ENCODE data around the gene PHETA1.

Gene PHETA1, protein sequence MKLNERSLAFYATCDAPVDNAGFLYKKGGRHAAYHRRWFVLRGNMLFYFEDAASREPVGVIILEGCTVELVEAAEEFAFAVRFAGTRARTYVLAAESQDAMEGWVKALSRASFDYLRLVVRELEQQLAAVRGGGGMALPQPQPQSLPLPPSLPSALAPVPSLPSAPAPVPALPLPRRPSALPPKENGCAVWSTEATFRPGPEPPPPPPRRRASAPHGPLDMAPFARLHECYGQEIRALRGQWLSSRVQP

DNA sequence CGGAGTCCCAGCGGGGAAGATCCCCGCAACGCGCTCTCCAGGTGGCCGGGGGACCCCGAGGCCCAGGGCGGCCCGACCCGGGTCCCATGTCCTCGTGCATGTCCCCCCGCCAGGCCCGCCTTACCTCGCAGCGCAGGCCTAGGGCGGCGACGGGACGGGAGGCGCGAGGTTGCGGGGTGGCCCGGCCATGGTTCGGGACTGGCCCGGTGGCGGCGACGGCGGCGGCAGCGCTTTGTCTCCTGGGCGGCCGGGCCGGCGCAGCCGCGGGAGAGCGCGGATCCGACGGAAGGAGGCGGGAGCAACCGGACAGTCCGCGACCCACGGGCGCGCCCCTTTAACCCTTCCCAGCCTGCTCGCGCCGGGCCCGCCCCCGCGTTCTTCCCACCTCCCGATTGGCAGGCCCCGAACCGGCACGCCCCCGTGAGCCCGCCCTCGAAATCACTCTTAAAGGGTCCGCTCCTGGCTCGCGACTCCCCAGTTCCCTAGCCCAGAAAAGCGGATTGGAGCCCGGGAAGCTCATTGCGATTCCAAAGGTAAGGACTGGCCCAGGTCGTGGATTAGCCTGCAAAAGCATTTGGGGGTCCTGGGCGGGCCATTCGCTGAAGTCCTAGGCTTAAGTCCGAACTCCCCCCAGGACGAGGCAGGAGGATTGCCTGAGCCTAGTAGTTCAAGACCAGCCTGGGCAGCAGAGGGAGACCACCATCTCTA, at the start of gene PHETA1:
PHETA1 (minus strand) TSS at position 308 of the 708 bp plus-strand sequence. CDS start 5,668 bp downstream, outside the sequence.
- TF ChIP-seq, protein P1, sequence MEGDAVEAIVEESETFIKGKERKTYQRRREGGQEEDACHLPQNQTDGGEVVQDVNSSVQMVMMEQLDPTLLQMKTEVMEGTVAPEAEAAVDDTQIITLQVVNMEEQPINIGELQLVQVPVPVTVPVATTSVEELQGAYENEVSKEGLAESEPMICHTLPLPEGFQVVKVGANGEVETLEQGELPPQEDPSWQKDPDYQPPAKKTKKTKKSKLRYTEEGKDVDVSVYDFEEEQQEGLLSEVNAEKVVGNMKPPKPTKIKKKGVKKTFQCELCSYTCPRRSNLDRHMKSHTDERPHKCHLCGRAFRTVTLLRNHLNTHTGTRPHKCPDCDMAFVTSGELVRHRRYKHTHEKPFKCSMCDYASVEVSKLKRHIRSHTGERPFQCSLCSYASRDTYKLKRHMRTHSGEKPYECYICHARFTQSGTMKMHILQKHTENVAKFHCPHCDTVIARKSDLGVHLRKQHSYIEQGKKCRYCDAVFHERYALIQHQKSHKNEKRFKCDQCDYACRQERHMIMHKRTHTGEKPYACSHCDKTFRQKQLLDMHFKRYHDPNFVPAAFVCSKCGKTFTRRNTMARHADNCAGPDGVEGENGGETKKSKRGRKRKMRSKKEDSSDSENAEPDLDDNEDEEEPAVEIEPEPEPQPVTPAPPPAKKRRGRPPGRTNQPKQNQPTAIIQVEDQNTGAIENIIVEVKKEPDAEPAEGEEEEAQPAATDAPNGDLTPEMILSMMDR (IDR thresholded peaks at IDR 0.05; ENCODE audit: insufficient read depth, low read depth, low read length, missing control alignments): no peak
- peak within 1 kb of the TSS; percentile 66 for H3K4me3 ChIP-seq (ENCODE audit: low read depth, low read length)
- DNase-seq (ENCODE audit: low read depth): peak; percentile 87

DNA sequence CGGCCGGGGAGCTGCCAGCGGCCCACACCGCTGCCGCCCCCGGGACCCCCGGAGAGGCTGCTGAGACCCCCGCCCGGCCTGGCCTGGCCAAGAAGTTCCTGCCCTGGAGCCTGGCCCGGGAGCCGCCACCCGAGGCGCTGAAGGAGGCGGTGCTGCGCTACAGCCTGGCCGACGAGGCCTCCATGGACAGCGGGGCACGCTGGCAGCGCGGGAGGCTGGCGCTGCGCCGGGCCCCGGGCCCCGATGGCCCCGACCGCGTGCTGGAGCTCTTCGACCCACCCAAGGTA, 49.6 kb upstream of the PHETA1 start:
- DNase-seq (ENCODE audit: low read depth): no peak
- TF ChIP-seq, protein P1 (IDR thresholded peaks at IDR 0.05; ENCODE audit: insufficient read depth, low read depth, low read length, missing control alignments): no peak
- H3K4me3 ChIP-seq (ENCODE audit: low read depth, low read length): no peak overlapping the region

DNA sequence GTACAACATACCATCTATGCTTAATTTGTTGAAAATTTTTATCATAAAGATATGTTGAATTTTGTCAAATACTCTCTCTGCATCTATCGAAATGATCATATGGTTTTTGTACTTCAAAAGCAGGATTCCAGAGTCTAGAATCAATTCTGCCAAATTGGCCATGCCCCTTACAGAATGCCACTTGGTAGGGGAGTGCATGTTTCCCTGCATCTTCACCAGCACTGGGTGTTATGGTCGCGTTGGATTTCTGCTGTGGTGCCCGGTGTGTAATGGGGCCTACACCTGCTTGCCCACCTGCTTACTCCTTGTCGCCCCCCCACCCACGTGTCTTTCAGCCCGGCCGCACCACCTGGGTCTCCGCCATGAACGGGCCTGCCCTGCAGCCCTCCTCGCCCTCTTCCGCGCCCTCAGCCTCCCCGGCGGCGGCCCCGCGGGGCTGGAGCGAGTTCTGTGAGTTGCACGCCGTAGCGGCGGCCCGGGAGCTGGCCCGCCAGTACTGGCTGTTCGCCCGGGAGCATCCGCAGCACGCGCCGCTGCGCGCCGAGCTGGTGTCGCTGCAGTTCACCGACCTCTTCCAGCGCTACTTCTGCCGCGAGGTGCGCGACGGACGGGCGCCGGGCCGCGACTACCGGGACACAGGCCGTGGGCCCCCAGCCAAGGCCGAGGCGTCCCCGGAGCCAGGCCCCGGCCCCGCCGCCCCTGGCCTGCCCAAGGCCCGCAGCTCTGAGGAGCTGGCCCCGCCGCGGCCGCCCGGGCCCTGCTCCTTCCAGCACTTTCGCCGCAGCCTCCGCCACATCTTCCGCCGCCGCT, 49.1 kb upstream of the PHETA1 start:
- DNase-seq (ENCODE audit: low read depth): no peak
- H3K4me3 ChIP-seq (ENCODE audit: low read depth, low read length): no peak overlapping the region
- TF ChIP-seq, protein P1 (IDR thresholded peaks at IDR 0.05; ENCODE audit: insufficient read depth, low read depth, low read length, missing control alignments): no peak

DNA sequence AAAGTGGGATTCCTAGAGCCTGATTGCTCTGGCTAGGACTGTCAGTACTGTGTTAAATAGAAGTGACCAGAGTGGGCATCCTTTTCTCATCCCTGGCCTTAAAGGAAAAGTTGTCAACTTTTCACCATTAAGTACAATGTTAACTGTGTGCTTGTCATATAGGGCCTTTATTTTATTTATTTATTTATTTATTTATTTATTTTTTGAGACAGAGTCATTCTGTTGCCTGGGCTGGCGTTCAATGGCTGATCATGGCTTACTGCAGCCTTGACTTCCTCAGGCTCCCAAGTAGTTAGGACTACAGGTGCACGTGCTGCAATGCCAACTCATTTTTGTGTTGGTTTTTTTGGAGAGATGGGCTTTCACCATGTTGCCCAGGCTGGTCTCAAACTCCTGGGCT, 48.4 kb upstream of the PHETA1 start:
- TF ChIP-seq, protein P1 (IDR thresholded peaks at IDR 0.05; ENCODE audit: insufficient read depth, low read depth, low read length, missing control alignments): no peak
- no peak overlapping the region for H3K4me3 ChIP-seq (ENCODE audit: low read depth, low read length)
- DNase-seq (ENCODE audit: low read depth): no peak

DNA sequence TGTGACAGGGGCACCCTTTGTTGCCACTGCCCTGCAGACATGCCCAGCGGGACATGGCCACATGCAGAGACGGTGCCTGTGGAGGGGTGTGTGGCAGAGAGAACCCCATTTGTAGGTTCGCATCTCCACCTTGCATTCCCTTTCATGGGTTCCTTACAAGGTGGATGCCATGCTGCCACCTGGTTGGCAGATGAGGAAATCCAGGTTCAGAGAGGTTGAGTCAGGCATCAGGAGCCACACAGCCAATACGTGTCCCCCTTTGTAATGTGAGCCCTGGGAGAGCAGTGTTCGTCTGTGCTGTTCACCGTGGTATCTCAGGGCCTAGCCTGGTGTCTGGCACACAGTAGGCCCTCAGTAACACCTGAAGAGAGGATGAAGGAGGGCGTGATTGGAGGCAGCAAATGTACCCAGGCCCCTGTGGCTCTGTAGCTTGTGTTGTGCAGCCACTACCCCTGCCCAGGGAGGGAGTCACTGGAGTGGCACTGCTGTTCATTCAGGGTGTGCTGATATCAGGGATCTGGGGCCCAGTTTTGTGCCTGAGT, 45.9 kb upstream of the PHETA1 start:
- H3K4me3 ChIP-seq (ENCODE audit: low read depth, low read length): no peak overlapping the region
- TF ChIP-seq, protein P1 (IDR thresholded peaks at IDR 0.05; ENCODE audit: insufficient read depth, low read depth, low read length, missing control alignments): no peak
- DNase-seq (ENCODE audit: low read depth): no peak

DNA sequence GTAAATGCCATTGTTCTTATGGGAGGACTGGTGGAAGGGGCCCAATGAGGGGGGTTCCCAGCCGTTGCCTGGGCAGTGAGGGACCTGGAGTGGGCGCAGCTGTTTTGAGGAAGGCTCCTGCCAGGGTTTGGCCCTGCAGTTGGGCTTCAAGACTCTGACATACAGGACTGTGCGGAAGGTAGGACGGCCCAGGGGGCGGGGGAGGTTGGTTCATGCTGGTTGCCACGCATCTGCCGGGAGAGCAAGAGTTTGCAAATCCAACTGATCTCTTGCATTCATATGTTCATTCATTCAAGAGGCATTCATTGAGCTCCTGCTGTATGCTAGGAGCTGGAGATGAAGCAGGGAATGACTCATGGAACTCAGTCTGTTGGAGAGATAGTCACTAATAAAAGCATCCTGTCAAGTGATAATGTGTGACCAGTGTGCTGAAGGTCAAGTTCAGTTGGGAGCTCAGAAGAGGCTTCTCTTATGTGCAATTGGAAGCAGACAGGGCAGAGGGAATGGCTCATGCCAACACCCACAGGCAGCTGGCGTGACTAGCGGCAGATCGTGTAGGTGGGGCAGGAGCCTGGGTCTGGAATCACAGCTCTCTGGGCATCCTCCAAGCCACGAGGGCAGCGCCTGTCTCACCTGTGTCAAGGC, 44.7 kb upstream of the PHETA1 start:
- TF ChIP-seq, protein P1 (IDR thresholded peaks at IDR 0.05; ENCODE audit: insufficient read depth, low read depth, low read length, missing control alignments): no peak
- no peak for DNase-seq (ENCODE audit: low read depth)

More for the DNA sequence above, 44.7 kb upstream of the PHETA1 start:
- H3K4me3 ChIP-seq (ENCODE audit: low read depth, low read length): no peak overlapping the region

Data from GM12865 (cell line).